Measurements from ENCODE around the gene PAOX.

PAOX gene

DNA sequence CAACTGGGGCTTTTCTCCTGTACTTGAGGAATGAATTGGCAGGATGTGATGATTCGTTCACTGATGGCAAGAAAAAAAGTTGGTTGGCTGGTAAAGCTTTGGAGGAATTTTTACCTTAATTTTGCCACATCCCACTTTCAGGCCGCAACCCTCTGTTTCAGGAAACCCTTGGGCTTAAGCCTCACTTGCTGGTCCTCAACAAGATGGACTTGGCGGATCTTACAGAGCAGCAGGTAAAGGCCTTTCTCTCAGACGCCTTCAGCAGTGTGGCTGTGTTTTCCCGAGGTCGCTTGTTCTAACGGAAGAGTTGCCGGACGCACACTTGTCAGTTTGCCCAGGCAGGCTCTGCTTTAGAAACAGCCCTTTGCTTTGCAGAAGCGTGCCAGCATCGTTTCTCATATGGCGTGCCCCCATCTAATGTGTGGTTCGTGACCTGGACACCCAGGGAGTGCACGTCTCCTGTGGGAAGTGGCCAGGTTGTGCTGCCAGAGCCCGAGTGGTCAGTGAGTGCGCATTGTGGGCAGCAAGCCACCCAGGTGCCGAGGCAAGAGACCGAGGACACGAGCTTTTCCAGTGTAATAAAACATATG is 17.1 kb downstream of the PAOX start:
- TF ChIP-seq YY1 (IDR thresholded peaks at IDR 0.05; ENCODE audit: low read depth) (no peak), ZBTB7A (IDR thresholded peaks at IDR 0.05; ENCODE audit: low read depth) (no peak), RAD21 (IDR thresholded peaks at IDR 0.05; ENCODE audit: low read depth) (no peak), TAF1 (IDR thresholded peaks at IDR 0.05; ENCODE audit: low read depth) (no peak), EP300 (IDR thresholded peaks at IDR 0.05; ENCODE audit: borderline replicate concordance) (no peak), CEBPB (IDR thresholded peaks at IDR 0.05) (no peak), TEAD4 (IDR thresholded peaks at IDR 0.05) (no peak), CREB1 (IDR thresholded peaks at IDR 0.05; ENCODE audit: low read depth) (no peak), NFIC (IDR thresholded peaks at IDR 0.05) (no peak), FOXM1 (IDR thresholded peaks at IDR 0.05; ENCODE audit: borderline replicate concordance, low read depth) (no peak)
- TF ChIP-seq, protein P1, sequence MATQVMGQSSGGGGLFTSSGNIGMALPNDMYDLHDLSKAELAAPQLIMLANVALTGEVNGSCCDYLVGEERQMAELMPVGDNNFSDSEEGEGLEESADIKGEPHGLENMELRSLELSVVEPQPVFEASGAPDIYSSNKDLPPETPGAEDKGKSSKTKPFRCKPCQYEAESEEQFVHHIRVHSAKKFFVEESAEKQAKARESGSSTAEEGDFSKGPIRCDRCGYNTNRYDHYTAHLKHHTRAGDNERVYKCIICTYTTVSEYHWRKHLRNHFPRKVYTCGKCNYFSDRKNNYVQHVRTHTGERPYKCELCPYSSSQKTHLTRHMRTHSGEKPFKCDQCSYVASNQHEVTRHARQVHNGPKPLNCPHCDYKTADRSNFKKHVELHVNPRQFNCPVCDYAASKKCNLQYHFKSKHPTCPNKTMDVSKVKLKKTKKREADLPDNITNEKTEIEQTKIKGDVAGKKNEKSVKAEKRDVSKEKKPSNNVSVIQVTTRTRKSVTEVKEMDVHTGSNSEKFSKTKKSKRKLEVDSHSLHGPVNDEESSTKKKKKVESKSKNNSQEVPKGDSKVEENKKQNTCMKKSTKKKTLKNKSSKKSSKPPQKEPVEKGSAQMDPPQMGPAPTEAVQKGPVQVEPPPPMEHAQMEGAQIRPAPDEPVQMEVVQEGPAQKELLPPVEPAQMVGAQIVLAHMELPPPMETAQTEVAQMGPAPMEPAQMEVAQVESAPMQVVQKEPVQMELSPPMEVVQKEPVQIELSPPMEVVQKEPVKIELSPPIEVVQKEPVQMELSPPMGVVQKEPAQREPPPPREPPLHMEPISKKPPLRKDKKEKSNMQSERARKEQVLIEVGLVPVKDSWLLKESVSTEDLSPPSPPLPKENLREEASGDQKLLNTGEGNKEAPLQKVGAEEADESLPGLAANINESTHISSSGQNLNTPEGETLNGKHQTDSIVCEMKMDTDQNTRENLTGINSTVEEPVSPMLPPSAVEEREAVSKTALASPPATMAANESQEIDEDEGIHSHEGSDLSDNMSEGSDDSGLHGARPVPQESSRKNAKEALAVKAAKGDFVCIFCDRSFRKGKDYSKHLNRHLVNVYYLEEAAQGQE (IDR thresholded peaks at IDR 0.05; ENCODE audit: low read depth), result no peak

DNA sequence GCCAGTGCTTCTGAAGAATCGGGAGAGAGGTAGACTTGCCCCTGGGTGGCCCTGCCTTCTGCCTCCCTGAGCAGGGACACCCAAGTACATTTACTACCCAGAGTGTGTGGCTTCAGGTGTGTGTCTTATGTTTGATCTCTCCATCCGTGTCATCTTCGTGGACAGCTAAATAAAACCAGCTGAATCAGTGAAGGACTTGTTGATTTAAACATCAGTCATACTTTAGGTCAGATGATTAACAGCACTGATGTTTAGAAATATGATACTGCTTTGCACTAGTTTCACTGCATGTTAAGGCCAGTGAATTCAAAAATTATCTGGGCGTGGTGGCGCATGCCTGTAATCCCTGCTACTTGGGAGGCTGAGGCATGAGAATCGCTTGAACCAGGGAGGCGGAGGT is 18.9 kb downstream of the PAOX start:
- TF ChIP-seq, protein P1 (IDR thresholded peaks at IDR 0.05; ENCODE audit: low read depth), result no peak
- TF ChIP-seq TAF1 (IDR thresholded peaks at IDR 0.05; ENCODE audit: low read depth) (no peak), CREB1 (IDR thresholded peaks at IDR 0.05; ENCODE audit: low read depth) (no peak), FOXM1 (IDR thresholded peaks at IDR 0.05; ENCODE audit: borderline replicate concordance, low read depth) (no peak), CEBPB (IDR thresholded peaks at IDR 0.05) (no peak), EGR1 (IDR thresholded peaks at IDR 0.05) (no peak), TEAD4 (IDR thresholded peaks at IDR 0.05) (no peak)
- TF ChIP-seq, protein P2, sequence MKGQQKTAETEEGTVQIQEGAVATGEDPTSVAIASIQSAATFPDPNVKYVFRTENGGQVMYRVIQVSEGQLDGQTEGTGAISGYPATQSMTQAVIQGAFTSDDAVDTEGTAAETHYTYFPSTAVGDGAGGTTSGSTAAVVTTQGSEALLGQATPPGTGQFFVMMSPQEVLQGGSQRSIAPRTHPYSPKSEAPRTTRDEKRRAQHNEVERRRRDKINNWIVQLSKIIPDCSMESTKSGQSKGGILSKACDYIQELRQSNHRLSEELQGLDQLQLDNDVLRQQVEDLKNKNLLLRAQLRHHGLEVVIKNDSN (IDR thresholded peaks at IDR 0.05), result no peak
- TF ChIP-seq, protein P3, sequence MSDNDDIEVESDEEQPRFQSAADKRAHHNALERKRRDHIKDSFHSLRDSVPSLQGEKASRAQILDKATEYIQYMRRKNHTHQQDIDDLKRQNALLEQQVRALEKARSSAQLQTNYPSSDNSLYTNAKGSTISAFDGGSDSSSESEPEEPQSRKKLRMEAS (IDR thresholded peaks at IDR 0.05), result no peak

DNA sequence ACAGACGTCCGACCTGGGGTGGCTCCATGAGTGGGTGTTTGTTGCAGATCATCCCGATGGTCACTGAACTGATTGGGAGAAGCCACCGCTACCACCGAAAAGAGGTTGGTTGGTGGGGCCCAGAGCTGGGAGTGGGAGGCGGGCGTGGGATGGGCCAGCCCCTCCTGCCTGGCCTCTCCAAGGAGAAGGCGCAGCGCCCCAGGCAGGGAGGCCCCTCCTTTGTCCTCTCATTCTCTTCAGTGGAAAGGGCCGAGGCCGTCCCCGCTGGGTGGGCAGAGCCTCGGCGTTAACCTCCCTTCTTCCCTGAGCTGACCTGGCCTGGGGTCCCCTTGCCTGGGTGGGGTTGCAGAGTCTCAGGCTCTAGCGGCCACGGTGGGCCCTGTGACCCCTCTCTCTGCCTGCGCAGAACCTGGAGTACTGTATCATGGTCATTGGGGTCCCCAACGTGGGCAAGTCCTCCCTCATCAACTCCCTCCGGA is 20.1 kb downstream of the PAOX start:
- TF ChIP-seq YY1 (IDR thresholded peaks at IDR 0.05; ENCODE audit: low read depth) (no peak), CEBPB (IDR thresholded peaks at IDR 0.05) (no peak), NFIC (IDR thresholded peaks at IDR 0.05) (no peak), TCF12 (IDR thresholded peaks at IDR 0.05; ENCODE audit: low read depth) (no peak), EP300 (IDR thresholded peaks at IDR 0.05; ENCODE audit: borderline replicate concordance) (no peak), ZBTB7A (IDR thresholded peaks at IDR 0.05; ENCODE audit: low read depth) (no peak), EGR1 (IDR thresholded peaks at IDR 0.05) (no peak), CREB1 (IDR thresholded peaks at IDR 0.05; ENCODE audit: low read depth) (no peak), RAD21 (IDR thresholded peaks at IDR 0.05; ENCODE audit: low read depth) (no peak)
- TF ChIP-seq, protein P3 (IDR thresholded peaks at IDR 0.05), result no peak
- TF ChIP-seq, protein P2 (IDR thresholded peaks at IDR 0.05), result no peak

DNA sequence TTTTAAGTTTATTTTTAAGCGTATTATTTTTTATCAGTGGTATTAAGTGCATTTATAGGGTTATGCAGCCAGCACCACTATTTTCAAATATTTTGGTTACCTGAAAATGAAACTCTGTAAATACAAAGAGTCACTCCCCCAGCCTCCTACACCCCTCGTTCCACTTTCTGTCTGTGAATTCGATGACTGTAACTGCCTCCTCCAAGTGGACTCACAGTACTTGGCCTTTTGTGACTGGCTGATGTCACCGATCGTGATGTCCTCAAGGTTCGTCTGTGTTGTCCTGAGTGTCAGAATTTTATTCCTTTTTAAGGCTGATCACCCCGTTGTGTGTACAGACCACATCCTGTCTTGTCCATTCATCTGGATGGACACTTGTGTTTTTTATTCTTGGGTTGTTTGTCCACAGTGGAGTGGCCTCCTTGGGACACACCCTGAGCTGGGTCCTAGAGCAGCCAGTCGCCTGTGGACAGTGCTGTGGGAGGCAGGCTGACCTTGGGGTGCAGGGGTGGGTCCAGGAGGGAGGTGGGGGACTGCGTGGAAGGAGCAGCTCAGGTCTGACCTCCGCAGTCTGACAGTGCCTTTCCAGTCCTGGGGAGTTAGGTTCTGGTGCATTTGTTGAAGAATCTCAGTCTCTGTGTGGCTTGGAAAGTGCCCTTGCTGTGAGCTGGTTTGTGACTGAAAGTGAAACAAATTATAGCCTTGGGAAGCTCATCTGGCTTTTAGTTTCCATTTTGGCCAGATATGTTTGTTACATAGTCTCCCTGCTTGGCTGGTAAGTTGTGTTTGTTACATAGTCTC is 21.8 kb downstream of the PAOX start:
- TF ChIP-seq TCF12 (IDR thresholded peaks at IDR 0.05; ENCODE audit: low read depth), result no peak
- no peak for TF ChIP-seq CEBPB (IDR thresholded peaks at IDR 0.05)
- TF ChIP-seq, protein P3 (IDR thresholded peaks at IDR 0.05), result no peak
- no peak for TF ChIP-seq YY1 (IDR thresholded peaks at IDR 0.05; ENCODE audit: low read depth)
- TF ChIP-seq, protein P1 (IDR thresholded peaks at IDR 0.05; ENCODE audit: low read depth), result no peak
- no peak for TF ChIP-seq ZBTB7A (IDR thresholded peaks at IDR 0.05; ENCODE audit: low read depth)
- no peak for TF ChIP-seq EGR1 (IDR thresholded peaks at IDR 0.05)
- TF ChIP-seq RAD21 (IDR thresholded peaks at IDR 0.05; ENCODE audit: low read depth), result no peak
- TF ChIP-seq CREB1 (IDR thresholded peaks at IDR 0.05; ENCODE audit: low read depth), result no peak
- TF ChIP-seq TAF1 (IDR thresholded peaks at IDR 0.05; ENCODE audit: low read depth), result no peak
- no peak for TF ChIP-seq EP300 (IDR thresholded peaks at IDR 0.05; ENCODE audit: borderline replicate concordance)
- TF ChIP-seq FOXM1 (IDR thresholded peaks at IDR 0.05; ENCODE audit: borderline replicate concordance, low read depth), result no peak
- TF ChIP-seq TEAD4 (IDR thresholded peaks at IDR 0.05), result no peak
- TF ChIP-seq, protein P2 (IDR thresholded peaks at IDR 0.05), result no peak
- TF ChIP-seq NFIC (IDR thresholded peaks at IDR 0.05), result no peak

Data from Ishikawa (cell line).